Measurements from ENCODE around the gene OR52D1. TPM values are rescaled to one million over a fixed set of nuclear protein-coding genes. Genes with fewer than 3 reads are reported as not detected.

The OR52D1 gene
- total RNA-seq, 1 experiment from 2014 or later = not detected

DNA sequence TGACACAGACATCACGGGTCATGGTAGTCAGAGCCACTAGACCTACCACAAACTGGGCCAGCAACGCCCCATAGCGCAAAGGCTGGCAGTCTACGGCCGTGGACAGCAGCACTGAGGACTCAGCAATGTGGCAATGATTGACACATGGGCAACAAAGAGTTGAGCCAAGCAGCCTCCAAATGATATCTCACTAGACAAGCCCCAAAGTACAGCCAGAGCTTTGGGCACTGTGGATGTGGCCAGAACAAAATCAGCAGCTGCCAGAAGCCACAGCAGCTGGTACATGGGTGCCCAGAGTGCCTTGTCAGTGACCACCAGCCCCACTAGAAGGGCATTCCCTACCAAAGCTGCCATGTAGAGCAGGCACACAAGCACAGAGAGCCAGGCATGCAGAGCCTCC is 39.2 kb downstream of the OR52D1 start:
- Histone ChIP-seq H3K27me3 (ENCODE audit: low read length) (peaks cover 33% of the 10 kb centered on the region), H3K36me3 (ENCODE audit: low read depth, low read length) (no peaks in the 10 kb centered on the region), H4K20me1 (ENCODE audit: low read length) (no peaks in the 10 kb centered on the region), H3K9ac (ENCODE audit: low read length) (no peak overlapping the region), H3K4me1 (ENCODE audit: insufficient read depth, low read length) (no peaks in the 10 kb centered on the region), H3K4me2 (ENCODE audit: low read length) (no peak overlapping the region), H2AFZ (ENCODE audit: low read length) (no peak overlapping the region), H3K79me2 (ENCODE audit: low read length) (no peaks in the 10 kb centered on the region), H3K27ac (ENCODE audit: low read length) (no peak overlapping the region), H3K4me3 (ENCODE audit: low read length) (no peak overlapping the region), H3F3A (ENCODE audit: low read length, unreplicated experiment) (no peaks in the 10 kb centered on the region), H3K9me3 (ENCODE audit: low read length) (no peaks in the 10 kb centered on the region), H3K9me2 (replicated peaks; ENCODE audit: low read length) (no peaks in the 10 kb centered on the region)
- DNase-seq (no peak), ATAC-seq (no peak)
- TF ChIP-seq EZH2phosphoT487 (IDR thresholded peaks at IDR 0.05; ENCODE audit: borderline replicate concordance, low read length) (no peak), EZH2 (IDR thresholded peaks at IDR 0.05; ENCODE audit: low read length, unreplicated experiment) (no peak)
- TF ChIP-seq, protein P1, sequence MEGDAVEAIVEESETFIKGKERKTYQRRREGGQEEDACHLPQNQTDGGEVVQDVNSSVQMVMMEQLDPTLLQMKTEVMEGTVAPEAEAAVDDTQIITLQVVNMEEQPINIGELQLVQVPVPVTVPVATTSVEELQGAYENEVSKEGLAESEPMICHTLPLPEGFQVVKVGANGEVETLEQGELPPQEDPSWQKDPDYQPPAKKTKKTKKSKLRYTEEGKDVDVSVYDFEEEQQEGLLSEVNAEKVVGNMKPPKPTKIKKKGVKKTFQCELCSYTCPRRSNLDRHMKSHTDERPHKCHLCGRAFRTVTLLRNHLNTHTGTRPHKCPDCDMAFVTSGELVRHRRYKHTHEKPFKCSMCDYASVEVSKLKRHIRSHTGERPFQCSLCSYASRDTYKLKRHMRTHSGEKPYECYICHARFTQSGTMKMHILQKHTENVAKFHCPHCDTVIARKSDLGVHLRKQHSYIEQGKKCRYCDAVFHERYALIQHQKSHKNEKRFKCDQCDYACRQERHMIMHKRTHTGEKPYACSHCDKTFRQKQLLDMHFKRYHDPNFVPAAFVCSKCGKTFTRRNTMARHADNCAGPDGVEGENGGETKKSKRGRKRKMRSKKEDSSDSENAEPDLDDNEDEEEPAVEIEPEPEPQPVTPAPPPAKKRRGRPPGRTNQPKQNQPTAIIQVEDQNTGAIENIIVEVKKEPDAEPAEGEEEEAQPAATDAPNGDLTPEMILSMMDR (conservative IDR thresholded peaks at IDR 0.05; ENCODE audit: low read depth, low read length) = no peak
- intact Hi-C loops (cut with micrococcal nuclease) = no loop called here
- BruUV-seq (replicated peaks) = no TSS peak
- CTCF ChIA-PET = no interaction called here
- POLR2A ChIA-PET (ENCODE audit: unreplicated experiment) = no interaction called here

DNA sequence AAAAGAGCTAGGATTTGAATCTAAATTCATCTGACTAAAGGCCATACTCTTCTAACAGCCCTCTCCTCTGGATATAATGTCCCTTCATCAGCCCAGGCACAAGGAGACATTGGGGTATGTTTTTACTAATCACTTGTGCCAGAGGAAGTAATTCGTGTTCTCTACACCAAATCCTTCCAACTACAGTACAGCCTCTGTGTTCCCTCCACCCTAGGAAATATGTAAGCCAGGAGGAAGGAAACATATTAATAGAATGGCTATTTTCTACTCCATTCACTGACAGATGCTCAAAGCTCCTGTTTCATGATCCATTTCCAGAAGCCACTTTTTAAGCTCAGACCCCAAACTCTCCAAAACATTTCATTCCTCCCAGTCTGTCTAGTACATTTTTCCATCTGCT is 40.0 kb downstream of the OR52D1 start:
- no peaks in the 10 kb centered on the region for H3K36me3 ChIP-seq (ENCODE audit: low read depth, low read length)
- H3K4me1 ChIP-seq (ENCODE audit: insufficient read depth, low read length) = no peaks in the 10 kb centered on the region
- TF ChIP-seq EZH2 (IDR thresholded peaks at IDR 0.05; ENCODE audit: low read length, unreplicated experiment) (no peak), EZH2phosphoT487 (IDR thresholded peaks at IDR 0.05; ENCODE audit: borderline replicate concordance, low read length) (no peak)
- TF ChIP-seq, protein P1 (conservative IDR thresholded peaks at IDR 0.05; ENCODE audit: low read depth, low read length) = no peak
- no peak overlapping the region for H3K27ac ChIP-seq (ENCODE audit: low read length)
- H3K9ac ChIP-seq (ENCODE audit: low read length) = no peak overlapping the region
- no peaks in the 10 kb centered on the region for H3K9me3 ChIP-seq (ENCODE audit: low read length)
- ATAC-seq (no peak), DNase-seq (no peak)
- H3K9me2 ChIP-seq (replicated peaks; ENCODE audit: low read length) = no peaks in the 10 kb centered on the region
- H4K20me1 ChIP-seq (ENCODE audit: low read length) = no peaks in the 10 kb centered on the region
- intact Hi-C loops (cut with micrococcal nuclease) = no loop called here
- no peaks in the 10 kb centered on the region for H3K79me2 ChIP-seq (ENCODE audit: low read length)
- H3K4me3 ChIP-seq (ENCODE audit: low read length) = no peak overlapping the region
- no peak overlapping the region for H2AFZ ChIP-seq (ENCODE audit: low read length)
- H3K27me3 ChIP-seq (ENCODE audit: low read length) = peaks cover 40% of the 10 kb centered on the region
- no peak overlapping the region for H3K4me2 ChIP-seq (ENCODE audit: low read length)
- POLR2A ChIA-PET (ENCODE audit: unreplicated experiment) = no interaction called here
- H3F3A ChIP-seq (ENCODE audit: low read length, unreplicated experiment) = no peaks in the 10 kb centered on the region
- CTCF ChIA-PET = no interaction called here
- BruUV-seq (replicated peaks) = no TSS peak

DNA sequence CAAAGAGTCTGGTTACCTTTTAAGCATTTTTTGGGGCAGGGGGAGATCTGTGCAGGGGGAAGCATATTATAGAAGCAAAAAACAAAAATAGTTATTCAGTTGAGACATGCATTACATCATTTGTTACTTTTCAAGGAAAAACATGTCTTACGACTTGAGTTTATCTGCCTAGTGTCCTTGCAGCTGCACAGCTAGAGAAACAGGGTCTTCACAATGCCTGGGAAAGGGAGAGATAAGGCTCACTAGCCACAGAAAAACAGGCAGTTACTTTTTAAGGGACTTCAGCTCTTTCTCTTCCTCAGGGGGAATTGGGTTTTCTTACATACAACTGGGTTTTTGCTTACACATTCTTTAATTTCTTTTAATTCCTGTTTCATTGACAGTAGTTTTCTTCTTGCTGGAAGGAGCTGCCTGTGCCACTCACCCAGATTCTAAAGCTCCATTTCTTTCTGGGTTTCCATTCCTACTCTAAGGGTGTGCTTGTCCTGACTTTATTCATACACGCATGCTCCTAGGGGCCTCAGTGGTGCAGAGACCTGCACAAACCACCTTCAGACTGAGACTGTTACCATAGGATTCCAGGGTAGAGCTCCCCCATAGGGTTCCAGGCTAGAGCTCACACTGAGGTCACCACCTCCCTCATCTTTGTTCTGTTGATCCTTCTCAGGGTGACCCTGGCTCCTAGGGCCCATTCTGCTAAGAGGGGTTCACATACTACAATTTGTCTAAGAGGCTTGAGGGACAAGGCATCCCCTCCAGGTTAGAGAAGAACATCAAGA is 42.8 kb downstream of the OR52D1 start:
- POLR2A ChIA-PET (ENCODE audit: unreplicated experiment) = no interaction called here
- no peaks in the 10 kb centered on the region for H3K4me1 ChIP-seq (ENCODE audit: insufficient read depth, low read length)
- H3F3A ChIP-seq (ENCODE audit: low read length, unreplicated experiment) = no peaks in the 10 kb centered on the region
- no peaks in the 10 kb centered on the region for H3K9me2 ChIP-seq (replicated peaks; ENCODE audit: low read length)
- intact Hi-C loops (cut with micrococcal nuclease) = no loop called here
- H2AFZ ChIP-seq (ENCODE audit: low read length) = no peak overlapping the region
- no peaks in the 10 kb centered on the region for H4K20me1 ChIP-seq (ENCODE audit: low read length)
- no peak for DNase-seq
- H3K27ac ChIP-seq (ENCODE audit: low read length) = no peak overlapping the region
- TF ChIP-seq EZH2phosphoT487 (IDR thresholded peaks at IDR 0.05; ENCODE audit: borderline replicate concordance, low read length) = no peak
- TF ChIP-seq, protein P1 (conservative IDR thresholded peaks at IDR 0.05; ENCODE audit: low read depth, low read length) = no peak
- TF ChIP-seq EZH2 (IDR thresholded peaks at IDR 0.05; ENCODE audit: low read length, unreplicated experiment) = no peak
- H3K27me3 ChIP-seq (ENCODE audit: low read length) = peaks cover 27% of the 10 kb centered on the region
- no peak overlapping the region for H3K4me2 ChIP-seq (ENCODE audit: low read length)
- H3K9ac ChIP-seq (ENCODE audit: low read length) = no peak overlapping the region
- BruUV-seq (replicated peaks) = no TSS peak
- no peak overlapping the region for H3K4me3 ChIP-seq (ENCODE audit: low read length)
- H3K79me2 ChIP-seq (ENCODE audit: low read length) = no peaks in the 10 kb centered on the region
- no peak for ATAC-seq
- H3K9me3 ChIP-seq (ENCODE audit: low read length) = no peaks in the 10 kb centered on the region
- H3K36me3 ChIP-seq (ENCODE audit: low read depth, low read length) = no peaks in the 10 kb centered on the region
- CTCF ChIA-PET = no interaction called here

Measured in PC-3 (cell line).